GM12878 (cell line): ENCODE measurements around the gene FAM241A. TPM values are rescaled to one million over a fixed set of nuclear protein-coding genes. Genes with fewer than 3 reads are reported as not detected.
A peak's percentile ranks its signal among the peaks of the same experiment; 100 is the strongest.

Experiments
- ATAC-seq: fragments of 200-7000 bp; cut with Tn5 transposase; 3 replicates; pipeline ENCODE4 v1.9.1; 2020; ENCODE audit warnings: mild to moderate bottlenecking, moderate library complexity
- BruUV-seq: library from RNA; stranded (reverse); fragments of 400-500 nt; replicated peaks from 2 replicates; lab custom pipeline; 2021; lab: Mats Ljungman, UMichigan
- CTCF ChIA-PET: fragments of 300-600 bp; sonication (Branson Sonifier 250); formaldehyde crosslinking; extraction: SDS; loops from one replicate; lab custom pipeline; 2021; ENCODE audit warnings: inconsistent platforms; lab: Yijun Ruan, JAX
- POLR2A ChIA-PET: fragments of 350-600 bp; formaldehyde crosslinking; extraction: SDS; loops from one replicate; lab custom pipeline; 2021; ENCODE audit warnings: inconsistent platforms; lab: Charles Lee
- RAD21 ChIA-PET: fragments of 300-600 bp; sonication (Branson Sonifier 250); formaldehyde crosslinking; loops from one replicate; lab custom pipeline; 2023; ENCODE audit warnings: antibody characterized with exemption; ENCODE audit not compliant: unreplicated experiment; lab: Charles Lee
- SMC1A ChIA-PET: fragments of 300-600 bp; sonication (Branson Sonifier 250); formaldehyde crosslinking; loops from one replicate; lab custom pipeline; 2023; ENCODE audit not compliant: unreplicated experiment, uncharacterized antibody; lab: Charles Lee
- DNase-seq: peaks from one replicate; pipeline ENCODE4 v3.0.0-alpha.2; 2011; ENCODE audit warnings: low read depth, low spot score
- FAIRE-seq: peaks from 3 replicates; lab custom pipeline; 2011; peaks lifted over from hg19 to GRCh38; lab: Jason Lieb, UNC
- H2AFZ ChIP-seq: 2 replicates; pipeline ENCODE4 v1.6.0; 2011; ENCODE audit warnings: low read depth, low read length, control low read depth; ENCODE audit not compliant: control insufficient read depth
- H3K27ac ChIP-seq: 2 replicates; pipeline ENCODE4 v1.5.1; 2011; ENCODE audit warnings: control low read depth; ENCODE audit not compliant: control insufficient read depth, insufficient read depth
- H3K27me3 ChIP-seq, 2 experiments: replicated peaks in 1 of 2; 2 replicates each; pipeline versions ENCODE4 v1.6.0 to v1.6.1; 2011; ENCODE audit warnings: low read length in 1 of 2; ENCODE audit not compliant: control insufficient read depth in 2 of 2, insufficient read depth in 2 of 2
- H3K36me3 ChIP-seq, 2 experiments: 2 replicates each; pipeline ENCODE4 v1.5.1; 2011; ENCODE audit warnings: low read length in 1 of 2; ENCODE audit not compliant: control insufficient read depth in 2 of 2, insufficient read depth in 2 of 2
- H3K4me1 ChIP-seq: 2 replicates; pipeline ENCODE4 v1.6.1; 2011; ENCODE audit warnings: mild to moderate bottlenecking, low read length, moderate library complexity, mixed read lengths; ENCODE audit not compliant: control insufficient read depth, insufficient read depth
- H3K4me2 ChIP-seq: 2 replicates; pipeline ENCODE4 v1.6.0; 2011; ENCODE audit warnings: control low read depth; ENCODE audit not compliant: control insufficient read depth, insufficient read depth
- H3K4me3 ChIP-seq: fragments of 200-600 bp; sonication (generic); 2 replicates; pipeline ENCODE4 v1.5.1; 2016
- H3K79me2 ChIP-seq: 2 replicates; pipeline ENCODE4 v1.6.0; 2011; ENCODE audit warnings: low read length; ENCODE audit not compliant: control insufficient read depth, insufficient read depth
- H3K9ac ChIP-seq: 2 replicates; pipeline ENCODE4 v1.8.0; 2011; ENCODE audit warnings: low read length, control low read depth, mixed read lengths; ENCODE audit not compliant: control insufficient read depth, insufficient read depth
- H3K9me3 ChIP-seq: replicated peaks from 3 replicates; pipeline ENCODE4 v1.5.1; 2011; ENCODE audit warnings: mild to moderate bottlenecking, low read length; ENCODE audit not compliant: control insufficient read depth, insufficient read depth
- H4K20me1 ChIP-seq: 2 replicates; pipeline ENCODE4 v1.6.0; 2011; ENCODE audit not compliant: control insufficient read depth, insufficient read depth
- POLR2AphosphoS5 ChIP-seq: IDR thresholded peaks from 2 replicates; pipeline ENCODE4 v1.6.1; 2011; ENCODE audit warnings: mild to moderate bottlenecking, low read length, inconsistent platforms
- RBBP5 ChIP-seq: fragments of 200-600 bp; sonication (generic); conservative IDR thresholded peaks from 2 replicates; pipeline ENCODE4 v1.6.1; 2016
- SPI1 ChIP-seq: IDR thresholded peaks from 2 replicates; pipeline ENCODE4 v1.6.1; 2011; ENCODE audit warnings: low read depth, mild to moderate bottlenecking, low read length, moderate library complexity, borderline replicate concordance; ENCODE audit not compliant: insufficient read depth
- YBX1 ChIP-seq: fragments of 450-650 bp; IDR thresholded peaks from 2 replicates; pipeline ENCODE4 v1.6.1; 2016; ENCODE audit warnings: antibody characterized with exemption
- ZNF622 ChIP-seq: fragments of 450-650 bp; IDR thresholded peaks from 2 replicates; pipeline ENCODE4 v1.6.1; 2017; ENCODE audit warnings: mild to moderate bottlenecking, inconsistent platforms
- ZSCAN29 ChIP-seq: fragments of 450-650 bp; IDR thresholded peaks from 2 replicates; pipeline ENCODE4 v1.6.1; 2017; ENCODE audit warnings: mild to moderate bottlenecking, moderate library complexity
- WGBS: methylation state at CpG from one replicate; pipeline ENCODE4 v1.1.6; 2016; ENCODE audit warnings: low lambda C conversion rate; ENCODE audit not compliant: insufficient replicate concordance, insufficient coverage; ENCODE audit errors: missing lambda C conversion rate; 5-methylcytosine and 5-hydroxymethylcytosine counted together
- in situ Hi-C: fragments of 300-500 bp; cut with MboI; formaldehyde crosslinking; loops from 9 replicates; pipeline ENCODE4 v1.14.3; 2018; ENCODE audit warnings: mixed read lengths
- intact Hi-C: fragments of 100-400 bp; cut with micrococcal nuclease; formaldehyde crosslinking; loops from one replicate; pipeline ENCODE4 v1.14.2; 2022; ENCODE audit not compliant: unreplicated experiment
- polyA plus RNA-seq, 11 experiments: library from polyadenylated mRNA; depleted of rRNA in 4 of 11; unstranded in 6 of 11; stranded (reverse) in 5 of 11; fragments of >200 nt; fragmentation: Nextera tagmentation in 4 of 11; fragmentation: Illumina TruSeq in 1 of 11; extraction: Ambion mirVana in 4 of 11; extraction: Trizol in 1 of 11; gene quantifications; 1 replicate in 1 of 11; 2 replicates in 10 of 11; pipeline versions ENCODE4 v1.2.1 to v1.2.3, GENCODE V29; 2011 to 2016; ENCODE audit warnings: inconsistent platforms in 2 of 11, missing spikeins in 2 of 11, low read depth in 1 of 11
- total RNA-seq, 4 experiments: library from RNA; depleted of rRNA in 3 of 4; stranded (reverse); fragments of >200 nt in 3 of 4; fragmentation: Illumina TruSeq in 1 of 4; extraction: Trizol in 1 of 4; gene quantifications; 2 replicates each; pipeline versions ENCODE4 v1.2.1 to v1.2.3, GENCODE V29; 2013 to 2021
- TF ChIP-seq, protein P1 (sequence below): IDR thresholded peaks from 2 replicates; pipeline ENCODE4 v1.6.1; 2012; ENCODE audit warnings: low read length, inconsistent platforms
- TF ChIP-seq, protein P2 (sequence below): IDR thresholded peaks from 2 replicates; pipeline ENCODE4 v1.6.1; 2012; ENCODE audit warnings: improper control_type of control experiment, low read depth, low read length; ENCODE audit not compliant: insufficient replicate concordance

The FAM241A gene
- total and polyA plus RNA-seq, 10 of the 15 experiments (the other 5 are each of a cell fraction or from before 2014, with no cell fraction given), result 0.20 to 7.5 (median 2.4) TPM

DNA sequence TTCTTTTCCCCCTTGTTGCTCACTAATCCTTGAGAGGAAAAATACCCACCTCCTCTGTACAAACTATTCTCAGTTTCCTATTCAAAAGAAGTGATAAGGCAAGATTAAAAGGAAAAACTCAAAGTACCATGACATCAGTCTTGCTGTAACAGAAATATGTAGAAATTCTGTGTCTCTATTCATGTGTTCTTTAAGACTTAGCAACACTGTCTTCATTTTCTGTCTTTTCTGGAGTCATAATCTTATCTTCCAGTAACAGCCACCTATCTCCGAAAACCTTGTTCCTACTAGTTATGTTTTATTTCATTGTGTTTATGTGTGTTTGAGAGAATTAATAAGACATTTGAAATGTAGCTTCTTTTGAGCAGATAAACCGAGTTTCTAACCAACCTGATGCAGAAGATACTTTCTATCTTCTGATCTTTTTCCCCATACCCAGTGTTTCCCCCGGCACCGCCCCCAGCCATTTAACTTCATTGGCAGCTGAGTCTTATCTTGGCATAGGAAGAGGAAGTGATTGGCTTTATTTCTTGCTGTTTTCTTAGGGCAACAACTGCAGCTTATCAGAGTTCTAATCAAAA is 8.0 kb downstream of the FAM241A start:
- no peaks in the 10 kb centered on the region; a peak in 1 of 4 replicates for H3K27me3 ChIP-seq
- no peaks in the 10 kb centered on the region for H3K4me1 ChIP-seq
- no peaks in the 10 kb centered on the region for H3K79me2 ChIP-seq
- in situ Hi-C loops, result no loop called here
- H3K4me2 ChIP-seq, result no peak overlapping the region
- H3K36me3 ChIP-seq, result no peaks in the 10 kb centered on the region
- no peak overlapping the region for H3K27ac ChIP-seq
- no peaks in the 10 kb centered on the region for H4K20me1 ChIP-seq
- no peak overlapping the region for H3K9ac ChIP-seq
- FAIRE-seq (no peak), ATAC-seq (no peak), DNase-seq (no peak)
- RAD21 ChIA-PET, result no interaction called here
- SMC1A ChIA-PET, result no interaction called here
- H2AFZ ChIP-seq, result peak overlapping the region; percentile 10; the same call in 1 of the 2 replicates
- TF ChIP-seq YBX1 (no peak), SPI1 (peak; percentile 45; the same call in 1 of the 2 replicates)
- no peak overlapping the region for H3K4me3 ChIP-seq
- intact Hi-C loops, result no loop called here
- no TSS peak for BruUV-seq
- H3K9me3 ChIP-seq, result no peaks in the 10 kb centered on the region
- WGBS, result 83% methylated on average over 4 of the region's 4 CpGs
- CTCF ChIA-PET, result interaction anchor here (0.7 kb wide), 1 partner anchor 34 kb away, joined by 3 read pairs; no protein-coding TSS in a partner anchor
- POLR2A ChIA-PET, result no interaction called here

DNA sequence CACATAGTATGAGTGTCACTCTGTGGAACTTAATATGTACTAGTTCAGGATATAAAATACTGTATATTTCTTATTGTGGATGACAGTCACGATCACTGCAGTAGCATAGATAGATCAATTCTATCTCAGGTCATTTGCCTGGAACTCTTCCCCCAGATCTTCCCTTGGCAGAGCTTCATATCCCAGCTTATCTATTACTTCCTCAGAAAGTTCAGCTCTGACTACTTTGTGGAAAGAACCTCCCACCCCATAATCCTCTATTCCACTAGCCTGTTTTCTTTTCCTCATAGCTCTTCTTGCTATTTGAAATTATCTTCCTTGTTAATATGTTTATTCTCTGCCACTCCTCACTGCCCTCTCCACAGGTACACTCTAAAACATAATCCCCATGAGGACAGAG is 10.9 kb downstream of the FAM241A start:
- CTCF ChIA-PET, result interaction anchor here (0.8 to 1.0 kb wide), 3 partner anchors 12 to 609 kb away, joined by 3 read pairs; no protein-coding TSS in a partner anchor
- intact Hi-C loops (no loop called here), in situ Hi-C loops (no loop called here)
- RAD21 ChIA-PET, result no interaction called here
- H3K9me3 ChIP-seq, result no peaks in the 10 kb centered on the region; the same call in 2 of the 3 replicates
- no peak for FAIRE-seq
- no peak overlapping the region for H3K27ac ChIP-seq
- SMC1A ChIA-PET, result interaction anchor here (1.1 to 1.2 kb wide), 4 partner anchors 8 to 91 kb away, joined by 3 to 7 read pairs (median 4); no protein-coding TSS in a partner anchor
- no peaks in the 10 kb centered on the region for H4K20me1 ChIP-seq
- H3K4me2 ChIP-seq, result no peak overlapping the region
- H2AFZ ChIP-seq, result no peak overlapping the region
- no peaks in the 10 kb centered on the region for H3K36me3 ChIP-seq
- H3K27me3 ChIP-seq, result no peaks in the 10 kb centered on the region
- WGBS, result 89% methylated on average over 1 of the region's 1 CpG
- DNase-seq, result no peak
- no TSS peak for BruUV-seq
- H3K9ac ChIP-seq, result no peak overlapping the region
- no peaks in the 10 kb centered on the region for H3K79me2 ChIP-seq
- no peaks in the 10 kb centered on the region for H3K4me1 ChIP-seq
- no peak overlapping the region for H3K4me3 ChIP-seq
- POLR2A ChIA-PET, result no interaction called here
- ATAC-seq, result no peak
- TF ChIP-seq ZNF622, result no peak
- TF ChIP-seq, protein P1, sequence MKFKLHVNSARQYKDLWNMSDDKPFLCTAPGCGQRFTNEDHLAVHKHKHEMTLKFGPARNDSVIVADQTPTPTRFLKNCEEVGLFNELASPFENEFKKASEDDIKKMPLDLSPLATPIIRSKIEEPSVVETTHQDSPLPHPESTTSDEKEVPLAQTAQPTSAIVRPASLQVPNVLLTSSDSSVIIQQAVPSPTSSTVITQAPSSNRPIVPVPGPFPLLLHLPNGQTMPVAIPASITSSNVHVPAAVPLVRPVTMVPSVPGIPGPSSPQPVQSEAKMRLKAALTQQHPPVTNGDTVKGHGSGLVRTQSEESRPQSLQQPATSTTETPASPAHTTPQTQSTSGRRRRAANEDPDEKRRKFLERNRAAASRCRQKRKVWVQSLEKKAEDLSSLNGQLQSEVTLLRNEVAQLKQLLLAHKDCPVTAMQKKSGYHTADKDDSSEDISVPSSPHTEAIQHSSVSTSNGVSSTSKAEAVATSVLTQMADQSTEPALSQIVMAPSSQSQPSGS, result no peak
- no peak for TF ChIP-seq ZSCAN29
- TF ChIP-seq RBBP5, result no peak
- TF ChIP-seq, protein P2, sequence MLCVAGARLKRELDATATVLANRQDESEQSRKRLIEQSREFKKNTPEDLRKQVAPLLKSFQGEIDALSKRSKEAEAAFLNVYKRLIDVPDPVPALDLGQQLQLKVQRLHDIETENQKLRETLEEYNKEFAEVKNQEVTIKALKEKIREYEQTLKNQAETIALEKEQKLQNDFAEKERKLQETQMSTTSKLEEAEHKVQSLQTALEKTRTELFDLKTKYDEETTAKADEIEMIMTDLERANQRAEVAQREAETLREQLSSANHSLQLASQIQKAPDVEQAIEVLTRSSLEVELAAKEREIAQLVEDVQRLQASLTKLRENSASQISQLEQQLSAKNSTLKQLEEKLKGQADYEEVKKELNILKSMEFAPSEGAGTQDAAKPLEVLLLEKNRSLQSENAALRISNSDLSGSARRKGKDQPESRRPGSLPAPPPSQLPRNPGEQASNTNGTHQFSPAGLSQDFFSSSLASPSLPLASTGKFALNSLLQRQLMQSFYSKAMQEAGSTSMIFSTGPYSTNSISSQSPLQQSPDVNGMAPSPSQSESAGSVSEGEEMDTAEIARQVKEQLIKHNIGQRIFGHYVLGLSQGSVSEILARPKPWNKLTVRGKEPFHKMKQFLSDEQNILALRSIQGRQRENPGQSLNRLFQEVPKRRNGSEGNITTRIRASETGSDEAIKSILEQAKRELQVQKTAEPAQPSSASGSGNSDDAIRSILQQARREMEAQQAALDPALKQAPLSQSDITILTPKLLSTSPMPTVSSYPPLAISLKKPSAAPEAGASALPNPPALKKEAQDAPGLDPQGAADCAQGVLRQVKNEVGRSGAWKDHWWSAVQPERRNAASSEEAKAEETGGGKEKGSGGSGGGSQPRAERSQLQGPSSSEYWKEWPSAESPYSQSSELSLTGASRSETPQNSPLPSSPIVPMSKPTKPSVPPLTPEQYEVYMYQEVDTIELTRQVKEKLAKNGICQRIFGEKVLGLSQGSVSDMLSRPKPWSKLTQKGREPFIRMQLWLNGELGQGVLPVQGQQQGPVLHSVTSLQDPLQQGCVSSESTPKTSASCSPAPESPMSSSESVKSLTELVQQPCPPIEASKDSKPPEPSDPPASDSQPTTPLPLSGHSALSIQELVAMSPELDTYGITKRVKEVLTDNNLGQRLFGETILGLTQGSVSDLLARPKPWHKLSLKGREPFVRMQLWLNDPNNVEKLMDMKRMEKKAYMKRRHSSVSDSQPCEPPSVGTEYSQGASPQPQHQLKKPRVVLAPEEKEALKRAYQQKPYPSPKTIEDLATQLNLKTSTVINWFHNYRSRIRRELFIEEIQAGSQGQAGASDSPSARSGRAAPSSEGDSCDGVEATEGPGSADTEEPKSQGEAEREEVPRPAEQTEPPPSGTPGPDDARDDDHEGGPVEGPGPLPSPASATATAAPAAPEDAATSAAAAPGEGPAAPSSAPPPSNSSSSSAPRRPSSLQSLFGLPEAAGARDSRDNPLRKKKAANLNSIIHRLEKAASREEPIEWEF, result no peak
- TF ChIP-seq POLR2AphosphoS5, result no peak
